Upper lobe of right lung (tissue), 1 donor: ENCODE data around the gene SPI1. TPM values are rescaled to one million over a fixed set of nuclear protein-coding genes. Genes with fewer than 3 reads are reported as not detected.
A peak's percentile ranks its signal among the peaks of the same experiment; 100 is the strongest.

Experiments
- ATAC-seq: fragments of 200-7000 bp; cut with Tn5 transposase; one replicate; pipeline ENCODE4 v1.9.1; 2020; ENCODE audit warnings: mild to moderate bottlenecking, moderate library complexity
- DNase-seq: peaks from one replicate; pipeline ENCODE4 v3.0.0-alpha.2; 2020
- H3K27ac ChIP-seq: fragments of 200-600 bp; one replicate; pipeline ENCODE4 v1.8.0; 2022
- H3K27me3 ChIP-seq: fragments of 200-600 bp; one replicate; pipeline ENCODE4 v1.8.0; 2022; ENCODE audit warnings: mild to moderate bottlenecking
- H3K36me3 ChIP-seq: fragments of 200-600 bp; one replicate; pipeline ENCODE4 v1.8.0; 2022
- H3K4me1 ChIP-seq: fragments of 200-600 bp; one replicate; pipeline ENCODE4 v1.8.0; 2022
- H3K4me3 ChIP-seq: fragments of 200-600 bp; one replicate; pipeline ENCODE4 v1.8.0; 2022; ENCODE audit warnings: mild to moderate bottlenecking
- H3K9me3 ChIP-seq: fragments of 200-600 bp; one replicate; pipeline ENCODE4 v1.8.0; 2022
- intact Hi-C: fragments of 100-400 bp; cut with DNase I; formaldehyde crosslinking; loops from one replicate; pipeline ENCODE4 v1.11.0; 2022
- total RNA-seq: library from RNA; stranded (reverse); fragmentation: NEBNext Ultra II Directional; extraction: Animal tissue kit (Norgen Biotek cat#: 25700); gene quantifications from one replicate; pipeline ENCODE4 v1.2.1, GENCODE V29; 2021
- TF ChIP-seq, protein P1 (sequence below): fragments of 200-600 bp; IDR thresholded peaks from one replicate; pipeline ENCODE4 v1.8.0; 2022; ENCODE audit warnings: antibody characterized with exemption
- donor health status: DM: no; HTN: yes; CAD: no; lungs with severe emphysema.

Gene SPI1
- total RNA-seq, 1 donor from 2014 or later: 168 TPM

DNA sequence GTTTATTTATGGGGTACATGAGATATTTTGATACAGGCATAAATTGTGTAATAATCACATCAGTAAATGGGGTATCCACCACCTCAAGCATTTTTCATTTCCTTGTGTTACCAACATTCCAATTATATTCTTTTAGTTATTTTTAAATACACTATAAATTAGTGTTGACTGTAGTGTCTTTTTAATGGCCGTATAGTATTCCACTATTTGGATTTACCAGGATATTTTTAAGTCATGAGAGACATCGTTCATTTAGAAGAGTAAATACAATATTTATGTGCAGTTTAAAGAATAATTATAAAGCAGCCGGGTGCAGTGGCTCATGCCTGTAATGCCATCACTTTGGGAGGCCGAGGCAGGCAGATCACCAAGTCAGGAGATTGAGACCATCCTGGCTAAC lies 6.2 kb upstream of the SPI1 start:
- ATAC-seq (no peak), DNase-seq (no peak)
- intact Hi-C loops: no loop called here

DNA sequence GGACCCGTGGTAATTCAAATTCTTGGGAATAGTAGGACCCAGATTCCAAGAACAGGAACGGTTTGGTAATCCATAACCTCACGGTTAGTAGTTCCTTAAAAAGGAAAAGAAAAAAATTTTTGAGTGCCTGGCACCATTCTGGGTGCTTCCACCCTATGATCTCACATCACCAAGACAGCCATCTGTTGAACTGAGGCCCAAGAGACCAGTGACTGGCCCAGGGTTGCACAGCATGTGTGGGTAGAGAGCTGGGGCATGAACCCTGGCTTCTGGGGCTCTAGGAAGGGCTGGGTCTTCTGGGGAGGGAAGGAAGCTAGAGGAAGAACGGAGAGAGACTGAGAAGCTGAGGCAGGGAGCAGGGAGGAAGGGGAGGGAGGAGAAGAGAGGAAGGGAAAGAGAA lies 4.7 kb upstream of the SPI1 start:
- H3K27ac ChIP-seq: no peak overlapping the region
- intact Hi-C loops: no loop called here
- H3K9me3 ChIP-seq: no peaks in the 10 kb centered on the region
- TF ChIP-seq, protein P1, sequence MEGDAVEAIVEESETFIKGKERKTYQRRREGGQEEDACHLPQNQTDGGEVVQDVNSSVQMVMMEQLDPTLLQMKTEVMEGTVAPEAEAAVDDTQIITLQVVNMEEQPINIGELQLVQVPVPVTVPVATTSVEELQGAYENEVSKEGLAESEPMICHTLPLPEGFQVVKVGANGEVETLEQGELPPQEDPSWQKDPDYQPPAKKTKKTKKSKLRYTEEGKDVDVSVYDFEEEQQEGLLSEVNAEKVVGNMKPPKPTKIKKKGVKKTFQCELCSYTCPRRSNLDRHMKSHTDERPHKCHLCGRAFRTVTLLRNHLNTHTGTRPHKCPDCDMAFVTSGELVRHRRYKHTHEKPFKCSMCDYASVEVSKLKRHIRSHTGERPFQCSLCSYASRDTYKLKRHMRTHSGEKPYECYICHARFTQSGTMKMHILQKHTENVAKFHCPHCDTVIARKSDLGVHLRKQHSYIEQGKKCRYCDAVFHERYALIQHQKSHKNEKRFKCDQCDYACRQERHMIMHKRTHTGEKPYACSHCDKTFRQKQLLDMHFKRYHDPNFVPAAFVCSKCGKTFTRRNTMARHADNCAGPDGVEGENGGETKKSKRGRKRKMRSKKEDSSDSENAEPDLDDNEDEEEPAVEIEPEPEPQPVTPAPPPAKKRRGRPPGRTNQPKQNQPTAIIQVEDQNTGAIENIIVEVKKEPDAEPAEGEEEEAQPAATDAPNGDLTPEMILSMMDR: no peak
- DNase-seq: peak; percentile 66
- peak; percentile 76 for ATAC-seq
- H3K36me3 ChIP-seq: no peaks in the 10 kb centered on the region
- no peaks in the 10 kb centered on the region for H3K27me3 ChIP-seq
- no peak overlapping the region for H3K4me3 ChIP-seq
- H3K4me1 ChIP-seq: peaks cover 11% of the 10 kb centered on the region

More for the DNA sequence above, 6.2 kb upstream of the SPI1 start:
- TF ChIP-seq, protein P1: no peak
- H3K27ac ChIP-seq: no peak overlapping the region
- H3K9me3 ChIP-seq: no peaks in the 10 kb centered on the region
- H3K27me3 ChIP-seq: no peaks in the 10 kb centered on the region
- H3K4me1 ChIP-seq: peaks cover 9% of the 10 kb centered on the region
- H3K36me3 ChIP-seq: no peaks in the 10 kb centered on the region
- no peak overlapping the region for H3K4me3 ChIP-seq

DNA sequence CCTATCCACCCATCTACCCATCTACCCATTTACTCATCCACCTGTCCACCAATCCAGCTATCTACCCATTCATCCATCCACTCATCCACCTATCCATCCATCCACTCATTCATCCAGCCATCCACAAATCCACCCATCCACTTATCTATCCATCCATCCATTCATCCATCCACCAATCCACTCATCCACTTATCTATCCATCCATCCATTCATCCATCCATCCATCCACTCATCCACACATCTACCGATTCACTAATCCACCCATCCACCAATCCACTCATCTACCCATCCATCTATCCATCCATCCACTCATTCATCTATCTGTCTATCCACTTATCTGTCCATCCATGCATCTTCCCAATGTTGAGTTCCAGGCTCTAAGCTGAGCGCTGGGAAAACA lies 1.7 kb upstream of the SPI1 start:
- intact Hi-C loops: no loop called here
- H3K36me3 ChIP-seq: no peaks in the 10 kb centered on the region
- no peak overlapping the region for H3K27ac ChIP-seq
- DNase-seq (no peak), ATAC-seq (no peak)
- no peak overlapping the region for H3K4me3 ChIP-seq
- H3K27me3 ChIP-seq: no peaks in the 10 kb centered on the region
- no peaks in the 10 kb centered on the region for H3K9me3 ChIP-seq
- TF ChIP-seq, protein P1: no peak
- peaks cover 11% of the 10 kb centered on the region for H3K4me1 ChIP-seq

DNA sequence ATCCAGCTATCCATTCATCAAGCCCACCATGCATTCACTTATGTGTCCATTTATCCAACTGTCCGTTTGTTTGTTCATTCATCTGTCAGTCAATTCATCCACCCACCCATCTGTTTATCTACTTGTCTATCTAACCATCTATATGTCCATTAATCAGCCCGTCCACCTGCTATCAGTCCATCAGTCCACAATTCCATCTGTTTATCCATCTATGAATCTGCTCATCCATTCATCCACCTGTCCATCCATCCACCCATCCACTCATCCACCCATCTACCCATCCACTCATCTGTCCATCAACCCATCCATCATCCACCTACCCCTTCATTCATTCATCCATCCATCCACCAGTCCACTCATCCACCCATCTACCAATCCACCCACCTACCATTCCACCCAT lies 970 bp upstream of the SPI1 start:
- intact Hi-C loops: no loop called here
- no peaks in the 10 kb centered on the region for H3K9me3 ChIP-seq
- no peak for ATAC-seq
- H3K36me3 ChIP-seq: no peaks in the 10 kb centered on the region
- TF ChIP-seq, protein P1: no peak
- DNase-seq: no peak
- no peak overlapping the region for H3K4me3 ChIP-seq
- peaks cover 11% of the 10 kb centered on the region for H3K4me1 ChIP-seq
- H3K27ac ChIP-seq: peak overlapping the region; percentile 84
- no peaks in the 10 kb centered on the region for H3K27me3 ChIP-seq

DNA sequence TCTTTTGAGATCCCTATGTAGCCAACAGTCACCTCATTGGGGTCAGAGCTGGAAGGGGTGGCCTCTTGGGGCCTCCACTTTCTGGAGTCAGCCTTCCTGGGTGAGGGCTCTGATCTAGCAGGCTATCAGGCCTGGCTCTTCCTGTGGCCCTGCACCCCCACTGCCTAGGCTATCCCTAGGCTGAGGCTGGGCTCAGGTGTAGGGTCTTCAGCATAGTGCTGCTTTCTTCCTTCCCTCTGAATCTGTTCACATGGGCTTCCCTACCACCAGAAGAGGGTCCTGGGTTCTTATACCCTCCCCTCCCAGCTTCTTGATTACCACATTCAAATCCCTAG lies 456 bp upstream of the SPI1 start:
- H3K27me3 ChIP-seq: no peaks in the 10 kb centered on the region
- peaks cover 11% of the 10 kb centered on the region for H3K4me1 ChIP-seq
- no peaks in the 10 kb centered on the region for H3K36me3 ChIP-seq
- DNase-seq: no peak
- TF ChIP-seq, protein P1: no peak
- peak overlapping the region; percentile 84 for H3K27ac ChIP-seq
- intact Hi-C loops: no loop called here
- H3K4me3 ChIP-seq: no peak overlapping the region
- no peak for ATAC-seq
- no peaks in the 10 kb centered on the region for H3K9me3 ChIP-seq

DNA sequence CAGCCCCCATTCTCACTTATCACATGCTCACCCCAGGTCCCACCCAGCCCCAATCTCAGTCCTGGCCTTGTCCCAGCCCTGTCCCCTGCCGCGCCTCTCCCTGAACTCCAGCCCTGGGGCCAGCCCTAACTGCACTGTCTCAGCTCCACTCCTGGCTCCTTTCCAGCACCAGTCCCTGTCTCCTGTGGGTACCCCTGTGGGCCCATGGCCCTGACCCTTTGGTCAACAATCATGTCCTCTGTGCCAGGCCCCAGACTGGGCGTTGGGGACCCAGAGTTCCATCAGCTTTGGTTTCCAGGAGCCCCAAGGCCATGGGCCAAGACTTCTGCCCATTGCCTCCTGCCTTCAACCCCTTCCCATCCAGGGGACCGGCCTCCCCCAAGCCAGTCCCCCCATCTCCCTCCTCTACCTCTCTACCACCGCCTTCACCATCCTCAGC lies 757 bp downstream of the SPI1 start:
- H3K27me3 ChIP-seq: no peaks in the 10 kb centered on the region
- TF ChIP-seq, protein P1: no peak
- intact Hi-C loops: no loop called here
- peak; percentile 30 for ATAC-seq
- peak overlapping the region; percentile 53 for H3K4me3 ChIP-seq
- peak; percentile 72 for DNase-seq
- peaks cover 8% of the 10 kb centered on the region for H3K4me1 ChIP-seq
- peak overlapping the region; percentile 84 for H3K27ac ChIP-seq
- no peaks in the 10 kb centered on the region for H3K9me3 ChIP-seq
- no peaks in the 10 kb centered on the region for H3K36me3 ChIP-seq
